NOMO-1 (cell line): ENCODE data around the gene NOSIP.
"Not testable (repeated sequence)": the region's sequence is repeated elsewhere in the genome, so short reads cannot be mapped to it uniquely, and the experiment has no call there.

ENCODE experiments used
- DNase-seq, 2 experiments: peaks; one replicate each; lab custom pipeline; 2025; ENCODE audit not compliant: unreplicated experiment in 2 of 2; lab: John Stamatoyannopoulos, UW

Gene NOSIP, protein sequence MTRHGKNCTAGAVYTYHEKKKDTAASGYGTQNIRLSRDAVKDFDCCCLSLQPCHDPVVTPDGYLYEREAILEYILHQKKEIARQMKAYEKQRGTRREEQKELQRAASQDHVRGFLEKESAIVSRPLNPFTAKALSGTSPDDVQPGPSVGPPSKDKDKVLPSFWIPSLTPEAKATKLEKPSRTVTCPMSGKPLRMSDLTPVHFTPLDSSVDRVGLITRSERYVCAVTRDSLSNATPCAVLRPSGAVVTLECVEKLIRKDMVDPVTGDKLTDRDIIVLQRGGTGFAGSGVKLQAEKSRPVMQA

DNA sequence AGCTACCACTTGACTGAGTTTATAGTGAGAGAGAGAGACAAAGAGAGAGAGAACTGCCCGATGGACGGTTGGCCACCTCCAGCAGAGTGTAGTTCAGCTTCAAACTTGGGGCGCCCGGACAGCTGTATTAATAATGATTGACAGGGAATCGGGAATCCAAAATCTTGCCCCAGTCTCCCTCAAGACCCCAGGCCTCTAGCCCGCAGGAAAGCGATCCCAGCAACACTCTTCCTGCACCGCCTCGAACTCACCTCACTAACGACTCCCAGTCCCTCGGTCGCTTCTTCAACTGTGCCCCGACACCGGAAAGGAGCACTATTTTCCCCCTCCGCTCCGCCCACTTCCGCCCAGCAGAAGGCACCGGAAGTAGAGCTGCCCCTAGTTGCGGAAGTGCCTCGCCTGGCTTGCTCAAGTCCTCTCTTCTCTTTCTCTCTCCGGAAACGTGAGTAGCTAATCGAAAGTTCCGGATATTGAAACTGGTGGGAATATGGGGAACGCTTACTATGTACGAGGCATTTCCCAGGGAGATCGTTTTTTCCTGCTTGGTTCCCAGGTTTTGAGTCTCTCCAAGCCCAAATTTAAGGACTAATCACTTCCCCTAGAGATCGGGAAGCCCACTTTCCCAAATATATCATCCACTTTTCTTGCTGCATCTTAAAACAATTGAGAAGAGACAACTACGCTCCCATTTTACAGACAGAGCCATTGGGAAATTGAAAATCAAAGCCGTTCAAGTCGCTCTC is at the start of gene NOSIP:
NOSIP (minus strand) TSS at position 293 of the 743 bp plus-strand sequence. CDS start 19,865 bp downstream, outside the sequence.
- DNase-seq, result peak; percentile 93

- DNase-seq, result no peak
Observed at GRCh38 chr19:49629659-49630058, 49.3 kb upstream of the NOSIP start.

DNA sequence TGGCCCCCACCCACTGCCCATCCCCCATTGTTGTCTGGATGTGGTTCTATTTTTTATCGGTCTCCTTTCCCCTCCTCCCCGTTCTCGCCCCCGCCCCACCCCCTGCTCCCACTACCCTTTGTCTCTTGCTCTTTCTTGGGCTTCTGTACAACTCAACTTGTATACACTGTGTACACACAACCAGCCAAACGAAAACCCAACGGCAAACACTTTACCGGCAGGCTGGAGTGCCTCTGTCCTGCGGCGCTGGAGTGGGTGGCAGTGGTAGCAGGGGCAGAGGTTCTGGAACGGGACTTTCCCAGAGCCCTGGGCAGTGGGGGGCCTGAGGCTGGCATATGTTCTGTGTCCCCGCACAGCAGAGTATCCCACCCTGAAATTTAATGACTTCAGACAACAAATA is 45.9 kb upstream of the NOSIP start:
- no peak for DNase-seq

DNA sequence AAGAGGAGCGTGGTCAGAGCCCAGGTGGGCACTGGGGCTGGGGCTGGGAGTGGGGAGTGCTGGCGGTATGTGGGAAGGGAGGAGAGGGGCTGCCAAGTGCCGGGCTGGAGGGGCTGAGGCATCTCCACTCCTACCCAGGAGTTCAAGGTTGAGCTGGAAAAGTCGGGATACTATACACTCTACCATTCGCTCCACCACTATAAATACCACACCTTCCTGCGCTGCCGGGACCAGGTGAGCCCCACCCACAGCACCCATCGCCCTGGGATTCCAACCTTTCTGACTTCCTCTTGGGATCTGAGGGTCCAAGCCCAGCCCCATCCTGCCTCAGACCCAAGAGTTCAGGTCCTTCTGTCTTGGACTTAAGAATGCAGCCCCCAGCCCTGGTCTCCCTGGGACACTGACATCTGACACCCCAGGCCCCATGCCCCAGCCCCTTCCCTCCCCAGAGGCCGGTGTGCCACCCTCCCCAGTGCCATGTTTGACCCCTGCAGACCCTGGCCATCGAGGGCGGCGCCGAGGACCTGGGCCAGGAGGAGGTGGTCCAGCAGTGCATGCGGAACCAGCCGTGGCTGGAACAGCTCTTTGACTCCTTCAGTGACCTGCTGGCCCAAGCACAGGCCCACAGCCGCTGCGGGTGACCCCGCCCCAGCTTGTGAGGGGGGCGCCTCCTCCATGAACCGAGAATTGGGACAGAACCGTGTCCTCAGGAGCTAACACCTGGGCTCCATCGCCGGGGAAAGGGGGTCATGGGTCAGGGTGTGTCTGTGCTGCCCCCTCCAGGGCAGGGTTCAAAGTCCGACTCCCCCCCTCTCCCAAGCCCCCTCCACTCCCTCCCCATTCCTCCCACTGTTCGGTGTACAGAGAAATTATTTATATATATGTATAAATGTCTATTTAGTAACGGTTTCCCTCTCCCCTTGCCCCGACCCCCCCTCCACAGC is 44.9 kb upstream of the NOSIP start:
- no peak for DNase-seq

GRCh38 chr19:49617860-49618259 is 37.5 kb upstream of the NOSIP start:
- DNase-seq, result not testable (repeated sequence)

- DNase-seq, result no peak
Observed at GRCh38 chr19:49616945-49617344, 36.6 kb upstream of the NOSIP start.

DNA sequence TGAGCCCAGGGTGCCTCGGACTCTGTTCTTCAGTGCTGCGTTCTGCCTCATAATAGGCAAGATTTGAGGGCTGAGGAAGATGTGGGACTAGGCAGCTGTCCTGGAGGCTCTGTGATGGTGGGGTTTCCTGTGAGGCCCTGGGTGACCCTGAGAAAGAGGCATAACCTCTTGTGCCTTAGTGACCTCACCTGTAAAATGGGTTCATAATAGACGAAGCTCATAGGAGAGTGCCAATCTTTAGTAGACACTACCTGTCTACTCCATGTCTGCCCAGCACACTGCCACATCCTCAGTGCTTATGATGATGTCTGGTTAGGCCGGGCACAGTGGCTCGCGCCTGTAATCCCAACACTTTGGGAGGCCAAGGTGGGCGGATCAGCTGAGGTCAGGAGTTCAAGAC is 36.2 kb upstream of the NOSIP start:
- no peak for DNase-seq

DNA sequence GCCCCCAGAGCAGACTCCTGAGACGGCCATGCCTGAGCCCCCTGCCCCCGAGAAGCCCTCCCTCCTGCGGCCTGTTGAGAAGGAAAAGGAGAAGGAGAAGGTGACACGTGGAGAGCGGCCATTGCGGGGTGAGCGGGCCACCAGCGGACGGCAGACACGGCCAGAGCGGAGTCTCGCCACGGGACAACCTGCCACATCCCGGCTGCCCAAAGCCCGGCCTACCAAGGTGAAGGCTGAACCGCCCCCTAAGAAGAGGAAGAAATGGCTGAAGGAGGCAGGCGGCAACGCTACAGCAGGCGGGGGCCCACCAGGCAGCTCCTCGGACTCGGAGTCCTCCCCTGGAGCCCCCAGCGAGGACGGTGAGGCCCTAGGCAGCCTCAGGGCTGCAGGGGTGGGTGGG is 35.5 kb upstream of the NOSIP start:
- DNase-seq, result no peak

DNA sequence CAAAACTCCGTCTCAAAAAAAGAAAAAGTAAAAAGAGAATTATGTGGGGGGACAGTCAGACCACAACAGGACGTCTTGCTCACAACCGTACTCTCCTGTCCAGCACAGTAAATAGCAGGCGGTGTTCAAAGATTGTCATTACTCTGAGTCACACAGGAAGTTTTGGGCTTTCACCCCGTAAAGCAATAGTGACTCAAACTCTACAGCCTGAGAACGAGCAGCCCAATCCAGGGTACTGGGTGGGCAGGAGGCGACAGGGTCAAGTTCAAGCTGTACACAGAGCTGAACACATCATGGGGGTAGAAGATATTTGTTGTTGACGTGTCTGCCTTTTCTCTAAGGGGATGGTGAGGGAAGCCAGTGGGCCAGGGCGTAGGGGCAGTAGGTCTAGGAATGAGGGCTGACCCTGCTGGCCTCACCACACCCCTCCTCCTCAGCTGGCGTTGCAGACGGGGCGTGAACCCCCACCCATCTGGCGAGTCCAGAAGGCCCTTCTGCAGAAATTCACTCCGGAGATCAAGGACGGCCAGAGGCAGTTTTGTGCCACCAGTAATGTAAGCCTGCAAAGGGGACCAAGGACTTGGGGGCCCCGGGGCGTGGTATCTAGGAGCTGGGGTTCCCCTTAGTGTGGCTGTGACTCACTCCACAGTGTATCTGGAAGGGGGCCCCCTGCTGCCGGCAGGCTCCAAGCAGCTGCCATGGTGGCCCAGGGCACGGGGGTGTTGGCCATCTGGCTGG is 33.9 kb upstream of the NOSIP start:
- DNase-seq, result peak in 1 of 2 experiments; percentile 4

GRCh38 chr19:49613374-49613773 is 33.0 kb upstream of the NOSIP start:
- no peak for DNase-seq

DNA sequence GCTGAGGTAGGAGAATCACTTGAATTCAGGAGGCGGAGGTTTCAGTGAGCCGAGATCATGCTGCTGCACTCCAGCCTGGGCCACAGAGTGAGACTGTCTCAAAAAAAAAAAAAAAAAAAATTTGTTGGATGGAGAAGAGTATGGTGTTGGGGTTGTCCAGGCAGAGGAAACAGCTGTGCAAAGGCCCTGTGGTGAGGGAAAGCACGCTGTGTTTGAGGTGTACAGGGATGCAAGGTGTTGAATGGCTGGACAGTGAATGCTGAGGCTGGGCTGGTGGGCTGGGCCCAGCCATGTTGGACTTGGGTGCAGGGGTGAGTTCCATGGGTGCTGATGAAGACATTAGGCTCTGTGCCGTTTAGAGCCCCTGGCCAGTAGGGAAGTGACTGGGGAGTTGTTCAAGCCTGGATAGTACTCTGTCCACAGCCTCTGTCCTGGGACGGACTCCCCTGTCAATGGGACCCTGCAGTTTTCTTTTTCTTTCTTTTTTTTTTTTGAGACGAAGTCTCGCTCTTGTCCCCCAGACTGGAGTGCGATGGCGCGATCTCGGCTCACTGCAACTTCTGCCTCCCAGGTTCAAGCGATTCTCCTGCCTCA is 29.2 kb upstream of the NOSIP start:
- no peak for DNase-seq

DNA sequence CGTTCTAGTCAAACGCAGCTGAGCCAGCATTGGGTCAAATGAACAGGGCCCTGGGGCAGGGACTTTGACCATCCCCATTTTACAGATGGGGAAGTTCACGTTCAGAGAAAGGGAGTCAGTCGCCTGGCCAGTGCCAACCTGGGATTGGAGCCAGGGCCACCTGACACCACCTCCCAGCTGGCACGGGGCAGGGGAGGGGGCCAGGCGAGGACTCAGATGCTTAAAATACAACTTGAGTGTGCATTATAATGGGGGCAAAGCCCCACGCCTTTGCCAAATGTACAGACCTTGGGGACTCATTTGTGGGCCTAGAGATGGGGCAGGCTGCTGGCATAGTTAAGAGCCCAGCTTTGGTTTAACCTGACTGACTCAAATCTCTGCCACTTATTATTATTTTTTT is 25.2 kb upstream of the NOSIP start:
- no peak for DNase-seq

DNA sequence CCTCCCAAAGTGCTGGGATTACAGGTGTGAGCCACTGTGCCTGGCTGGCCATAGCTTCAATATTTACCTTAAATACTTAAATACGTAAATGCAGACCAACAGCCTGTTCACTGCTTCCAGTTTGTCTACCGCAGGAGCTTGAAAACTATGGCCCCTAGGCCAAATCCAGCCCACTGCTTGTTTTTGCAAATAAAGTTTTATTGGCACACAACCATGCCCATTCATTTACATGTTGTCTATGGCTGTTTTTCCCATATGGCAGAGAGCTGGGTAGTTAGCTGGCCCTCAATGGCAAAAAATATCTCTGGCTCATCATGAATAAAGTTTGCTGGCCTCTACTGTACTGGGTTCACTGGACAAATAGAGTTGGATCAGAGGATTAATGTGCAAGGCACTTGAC is 22.4 kb upstream of the NOSIP start:
- no peak for DNase-seq

GRCh38 chr19:49601482-49602038 is 21.2 kb upstream of the NOSIP start:
- no peak for DNase-seq

DNA sequence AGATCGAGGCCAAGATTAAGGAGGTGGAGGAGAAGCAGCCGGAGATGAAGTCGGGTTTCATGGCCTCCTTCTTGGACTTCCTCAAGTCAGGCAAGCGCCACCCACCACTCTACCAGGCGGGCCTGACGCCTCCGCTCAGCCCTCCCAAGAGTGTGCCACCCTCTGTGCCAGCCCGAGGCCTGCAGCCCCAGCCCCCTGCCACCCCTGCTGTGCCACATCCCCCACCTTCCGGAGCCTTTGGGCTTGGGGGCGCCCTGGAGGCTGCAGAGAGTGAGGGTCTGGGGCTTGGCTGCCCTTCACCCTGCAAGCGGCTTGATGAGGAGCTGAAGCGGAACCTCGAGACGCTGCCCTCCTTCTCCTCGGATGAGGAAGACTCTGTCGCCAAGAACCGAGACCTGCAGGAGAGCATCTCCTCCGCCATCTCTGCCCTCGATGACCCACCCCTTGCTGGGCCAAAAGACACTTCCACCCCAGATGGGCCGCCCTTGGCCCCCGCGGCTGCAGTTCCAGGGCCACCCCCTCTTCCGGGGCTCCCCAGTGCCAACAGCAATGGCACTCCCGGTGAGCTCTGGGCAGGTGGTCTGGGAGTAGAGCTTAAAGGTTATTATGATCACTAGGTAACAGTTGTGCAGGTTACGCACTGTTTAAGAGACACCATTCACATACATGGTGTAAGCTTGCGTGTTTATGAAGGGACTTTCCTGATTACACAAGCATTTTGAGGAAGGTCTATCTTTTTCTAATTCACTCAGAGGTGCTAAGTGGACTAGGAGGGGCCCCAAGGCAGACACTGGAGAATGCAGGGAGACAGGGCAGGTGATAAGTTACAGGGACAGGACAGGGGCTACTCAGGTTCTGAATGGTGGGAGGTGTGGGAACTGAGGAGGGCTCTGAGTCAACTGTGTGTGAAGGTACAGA is 19.3 kb upstream of the NOSIP start:
- DNase-seq, result no peak

- no peak for DNase-seq
Observed at GRCh38 chr19:49597703-49597974, 17.3 kb upstream of the NOSIP start.

- no peak for DNase-seq
Observed at GRCh38 chr19:49596954-49597702, 16.8 kb upstream of the NOSIP start.

- no peak for DNase-seq
Observed at GRCh38 chr19:49596407-49596806, 16.1 kb upstream of the NOSIP start.
